NOMO-1 (cell line): Measurements from ENCODE around the gene NOX3.

Source experiments
- DNase-seq, 2 experiments: peaks; one replicate each; lab custom pipeline; 2025; ENCODE audit not compliant: unreplicated experiment in 2 of 2; lab: John Stamatoyannopoulos, UW

The NOX3 gene

GRCh38 chr6:155404937-155405336 is 50.7 kb downstream of the NOX3 start:
- no peak for DNase-seq

GRCh38 chr6:155402656-155403304 is 52.9 kb downstream of the NOX3 start:
- DNase-seq: no peak

GRCh38 chr6:155400654-155400965 is 55.0 kb downstream of the NOX3 start:
- no peak for DNase-seq

GRCh38 chr6:155399745-155400653 is 55.6 kb downstream of the NOX3 start:
- DNase-seq: no peak

- DNase-seq: peak; percentile 44 to 73
These were observed 56.4 kb downstream of the NOX3 start for GRCh38 chr6:155399062-155399744.

- DNase-seq: no peak
These were observed 57.0 kb downstream of the NOX3 start for GRCh38 chr6:155398701-155399061.

GRCh38 chr6:155398221-155398620 is 57.4 kb downstream of the NOX3 start:
- DNase-seq: no peak

- DNase-seq: no peak
These were observed 58.4 kb downstream of the NOX3 start for GRCh38 chr6:155397172-155397705.

- no peak for DNase-seq
These were observed 59.0 kb downstream of the NOX3 start for GRCh38 chr6:155396605-155397004.

GRCh38 chr6:155395339-155395738 is 60.3 kb downstream of the NOX3 start:
- DNase-seq: no peak

GRCh38 chr6:155389130-155389529 is 66.5 kb downstream of the NOX3 start:
- peak in 1 of 2 experiments; percentile 19 for DNase-seq

- no peak for DNase-seq
These were observed 67.0 kb downstream of the NOX3 start for GRCh38 chr6:155388591-155388990.

GRCh38 chr6:155387481-155387880 is 68.2 kb downstream of the NOX3 start:
- DNase-seq: no peak

- no peak for DNase-seq
These were observed 71.2 kb downstream of the NOX3 start for GRCh38 chr6:155384321-155384952.

- no peak for DNase-seq
These were observed 71.7 kb downstream of the NOX3 start for GRCh38 chr6:155383913-155384312.

GRCh38 chr6:155382338-155382685 is 73.3 kb downstream of the NOX3 start:
- no peak for DNase-seq

GRCh38 chr6:155381673-155382337 is 73.8 kb downstream of the NOX3 start:
- no peak for DNase-seq

GRCh38 chr6:155380666-155381332 is 74.8 kb downstream of the NOX3 start:
- no peak for DNase-seq

GRCh38 chr6:155378724-155379123 is 76.9 kb downstream of the NOX3 start:
- no peak for DNase-seq

GRCh38 chr6:155378276-155378675 is 77.4 kb downstream of the NOX3 start:
- no peak for DNase-seq
